Gastrocnemius medialis (tissue), 4 donors: ENCODE measurements around the gene CCDC87. TPM values are rescaled to one million over a fixed set of nuclear protein-coding genes. Genes with fewer than 3 reads are reported as not detected.

ENCODE experiments used
- ATAC-seq, 2 donors: fragments of 150-250 bp; one replicate each; pipeline ENCODE4 v1.9.1; 2016
- DNase-seq, 2 donors: peaks; one replicate each; pipeline ENCODE4 v3.0.0-alpha.2; 2019
- H3K27ac ChIP-seq, 4 donors: fragments of 200-600 bp; sonication (generic); 1 replicate in 1 of 4; 2 replicates in 3 of 4; pipeline ENCODE4 v1.5.1; 2016 to 2018; ENCODE audit warnings: mild to moderate bottlenecking in 2 of 4, moderate library complexity in 1 of 4
- H3K27me3 ChIP-seq, 3 donors: fragments of 200-600 bp; sonication (generic) in 2 of 3; 1 replicate in 1 of 3; 2 replicates in 2 of 3; pipeline versions ENCODE4 v1.5.1 to v1.6.0; 2016 to 2019; ENCODE audit warnings: mild to moderate bottlenecking in 1 of 3, moderate library complexity in 1 of 3
- H3K36me3 ChIP-seq, 2 donors: fragments of 200-600 bp; sonication (generic) in 1 of 2; one replicate each; pipeline ENCODE4 v1.5.1; 2017 to 2018
- H3K4me1 ChIP-seq, 2 donors: fragments of 200-600 bp; sonication (generic) in 1 of 2; one replicate each; pipeline ENCODE4 v1.5.1; 2016 to 2017; ENCODE audit warnings: mild to moderate bottlenecking in 2 of 2
- H3K4me3 ChIP-seq, 4 donors: fragments of 200-600 bp; sonication (generic) in 3 of 4; 1 replicate in 1 of 4; 2 replicates in 3 of 4; pipeline ENCODE4 v1.5.1; 2016 to 2019; ENCODE audit warnings: mild to moderate bottlenecking in 2 of 4
- H3K9me3 ChIP-seq, 3 donors: fragments of 200-600 bp; sonication (generic) in 2 of 3; 1 replicate in 1 of 3; 2 replicates in 2 of 3; pipeline ENCODE4 v1.5.1; 2016 to 2019
- CTCF ChIP-seq, 5 experiments: fragments of 450-650 bp in 3 of 5; fragments of 200-600 bp in 2 of 5; sonication (generic) in 2 of 5; IDR thresholded peaks in 4 of 5; conservative IDR thresholded peaks in 1 of 5; 1 replicate in 4 of 5; 2 replicates in 1 of 5; pipeline ENCODE4 v1.5.1; 2016 to 2019; ENCODE audit warnings: antibody characterized with exemption in 5 of 5, mild to moderate bottlenecking in 3 of 5, moderate library complexity in 3 of 5
- POLR2A ChIP-seq, 2 donors: fragments of 450-650 bp; IDR thresholded peaks; one replicate each; pipeline ENCODE4 v1.6.1; 2017; ENCODE audit warnings: antibody characterized with exemption in 2 of 2, mild to moderate bottlenecking in 2 of 2, moderate library complexity in 2 of 2
- in situ Hi-C, 4 donors: fragments of 200-750 bp; cut with MboI; loops; one replicate each; pipeline versions ENCODE4 v1.15.0 to v1.8.0; 2017; ENCODE audit warnings: low sequenced_read_pairs in 4 of 4
- intact Hi-C: fragments of 100-400 bp; cut with DNase I; formaldehyde crosslinking; loops from one replicate; pipeline ENCODE4 v1.15.1; 2023; ENCODE audit warnings: low total_unique reads
- total RNA-seq, 4 donors: library from RNA; depleted of rRNA; stranded (reverse); fragments of >200 nt; gene quantifications; one replicate each; pipeline versions ENCODE4 v1.1.0 to v1.2.3, GENCODE V29; 2016

CCDC87 gene
- total RNA-seq, 4 donors from 2014 or later = 0.13 to 0.41 TPM; not detected in 2

- in situ Hi-C loops (no loop called here), intact Hi-C loops (loop anchor here (2.0 kb wide), 3 partner anchors 24 to 246 kb away; partner anchors contain the start of genes CCDC87, CCS and SLC29A2)
- Histone ChIP-seq H3K27me3 (no peaks in the 10 kb centered on the region), H3K36me3 (no peaks in the 10 kb centered on the region), H3K4me1 (peaks cover 42 to 50% of the 10 kb centered on the region in 2 donors), H3K9me3 (no peaks in the 10 kb centered on the region), H3K27ac (peak overlapping the region; percentile 92 to 95 (median 94)), H3K4me3 (peak overlapping the region; percentile 77 to 96 (median 93))
- ATAC-seq (peak; percentile 22 to 24), DNase-seq (peak; percentile 48 to 60)
- TF ChIP-seq POLR2A (IDR thresholded peaks at IDR 0.05) = no peak
- TF ChIP-seq CTCF (IDR thresholded peaks at IDR 0.05 in 4 of 5, conservative IDR thresholded peaks at IDR 0.05 in 1 of 5) = no peak
These were observed 24.4 kb upstream of the CCDC87 start for GRCh38 chr11:66617155-66617834.

- intact Hi-C loops = loop anchor here (1.0 to 2.0 kb wide), 5 partner anchors 22 to 246 kb away; partner anchors contain the start of genes CCDC87, CCS, RBM4 and RBM4B
- Histone ChIP-seq H3K36me3 (no peaks in the 10 kb centered on the region), H3K27ac (peak within 1 kb of the TSS; percentile 92 to 95 (median 94)), H3K9me3 (no peaks in the 10 kb centered on the region), H3K4me3 (peak within 1 kb of the TSS; percentile 77 to 96 (median 93)), H3K4me1 (peaks cover 35 to 43% of the 10 kb centered on the region in 2 donors), H3K27me3 (no peaks in the 10 kb centered on the region)
- peak; percentile 97 to 99 for TF ChIP-seq POLR2A (IDR thresholded peaks at IDR 0.05)
- TF ChIP-seq CTCF (IDR thresholded peaks at IDR 0.05 in 4 of 5, conservative IDR thresholded peaks at IDR 0.05 in 1 of 5) = peak in 1 of 5 experiments; percentile 11
- DNase-seq = peak; percentile 99 to 100
- in situ Hi-C loops = no loop called here
- ATAC-seq = peak; percentile 97 to 98
These were observed 23.7 kb upstream of the CCDC87 start, which contains the start of gene RBM14 for GRCh38 chr11:66616379-66617154. TSS of gene RBM14 (plus strand) at chr11:66616630. CDS start at chr11:66616721, 91 bp downstream.

GRCh38 chr11:66614073-66614472 lies 21.2 kb upstream of the CCDC87 start:
- in situ Hi-C loops = no loop called here
- ATAC-seq (no peak), DNase-seq (no peak)
- H3K27ac ChIP-seq = no peak overlapping the region
- peaks cover 19 to 21% of the 10 kb centered on the region in 2 donors for H3K4me1 ChIP-seq
- H3K9me3 ChIP-seq = no peaks in the 10 kb centered on the region
- intact Hi-C loops = no loop called here
- H3K36me3 ChIP-seq = no peaks in the 10 kb centered on the region
- TF ChIP-seq CTCF (IDR thresholded peaks at IDR 0.05 in 4 of 5, conservative IDR thresholded peaks at IDR 0.05 in 1 of 5) = no peak
- TF ChIP-seq POLR2A (IDR thresholded peaks at IDR 0.05) = no peak
- H3K27me3 ChIP-seq = no peaks in the 10 kb centered on the region
- no peak overlapping the region for H3K4me3 ChIP-seq

- Histone ChIP-seq H3K27ac (no peak overlapping the region), H3K9me3 (no peaks in the 10 kb centered on the region), H3K27me3 (no peaks in the 10 kb centered on the region), H3K4me1 (peaks cover 3 to 5% of the 10 kb centered on the region in 2 donors), H3K36me3 (no peaks in the 10 kb centered on the region), H3K4me3 (no peak overlapping the region)
- in situ Hi-C loops = no loop called here
- intact Hi-C loops = no loop called here
- DNase-seq (no peak), ATAC-seq (no peak)
- no peak for TF ChIP-seq POLR2A (IDR thresholded peaks at IDR 0.05)
- TF ChIP-seq CTCF (IDR thresholded peaks at IDR 0.05 in 4 of 5, conservative IDR thresholded peaks at IDR 0.05 in 1 of 5) = no peak
These were observed 19.6 kb upstream of the CCDC87 start for GRCh38 chr11:66612458-66612857.
